GM18907 (cell line): ENCODE results near the gene SCG3.

Source experiments
- ATAC-seq: cut with Tn5 transposase; IDR thresholded peaks from one replicate; pipeline ENCODE4 v1.9.1; 2021; ENCODE audit warnings: mild to moderate bottlenecking, moderate library complexity; ENCODE audit not compliant: unreplicated experiment

SCG3 gene

GRCh38 chr15:51726302-51727073 lies 45.2 kb downstream of the SCG3 start:
- ATAC-seq, result peak; percentile 86

- no peak for ATAC-seq
Observed at GRCh38 chr15:51727141-51727897, 46.0 kb downstream of the SCG3 start.

GRCh38 chr15:51731549-51732267 lies 50.4 kb downstream of the SCG3 start:
- ATAC-seq, result peak; percentile 60

GRCh38 chr15:51732646-51733045 lies 51.3 kb downstream of the SCG3 start:
- no peak for ATAC-seq

- no peak for ATAC-seq
Observed at GRCh38 chr15:51735228-51736010, 54.1 kb downstream of the SCG3 start.

GRCh38 chr15:51736069-51736468 lies 54.8 kb downstream of the SCG3 start:
- ATAC-seq, result peak; percentile 36

- peak; percentile 40 for ATAC-seq
Observed at GRCh38 chr15:51736751-51737521, 55.6 kb downstream of the SCG3 start.

GRCh38 chr15:51737522-51738305 lies 56.4 kb downstream of the SCG3 start, which contains the start of gene LYSMD2:
Gene LYSMD2, minus strand, starts transcription at chr15:51737655. Its CDS starts 33 bp downstream, at chr15:51737622.
- ATAC-seq, result peak; percentile 44

- no peak for ATAC-seq
Observed at GRCh38 chr15:51738553-51738952, 57.2 kb downstream of the SCG3 start.

GRCh38 chr15:51739061-51739712 lies 57.9 kb downstream of the SCG3 start:
- no peak for ATAC-seq

GRCh38 chr15:51749307-51749706 lies 68.0 kb downstream of the SCG3 start:
- no peak for ATAC-seq

GRCh38 chr15:51750186-51750585 lies 68.9 kb downstream of the SCG3 start:
- no peak for ATAC-seq

GRCh38 chr15:51750792-51751696 lies 69.7 kb downstream of the SCG3 start, which contains the start of gene TMOD2:
Gene TMOD2, plus strand, starts transcription at chr15:51751597. Its CDS starts 14,845 bp downstream, at chr15:51766442.
- peak; percentile 69 for ATAC-seq

GRCh38 chr15:51751697-51752683 lies 70.7 kb downstream of the SCG3 start:
- peak; percentile 45 for ATAC-seq

GRCh38 chr15:51752888-51753287 lies 71.6 kb downstream of the SCG3 start:
- no peak for ATAC-seq

GRCh38 chr15:51754267-51754666 lies 73.0 kb downstream of the SCG3 start:
- no peak for ATAC-seq
